ENCODE measurements around the gene PEX16.

Gene PEX16

GRCh38 chr11:45930951-45931570 is 13.4 kb upstream of the PEX16 start:
- no peak for DNase-seq (ENCODE audit: low read depth)

GRCh38 chr11:45930031-45930794 is 12.5 kb upstream of the PEX16 start:
- DNase-seq (ENCODE audit: low read depth): no peak

- DNase-seq (ENCODE audit: low read depth): no peak
These were observed 11.9 kb upstream of the PEX16 start for GRCh38 chr11:45929486-45930030.

GRCh38 chr11:45928535-45929215 is 11.0 kb upstream of the PEX16 start:
- DNase-seq (ENCODE audit: low read depth): no peak

GRCh38 chr11:45927684-45928413 is 10.2 kb upstream of the PEX16 start:
- no peak for DNase-seq (ENCODE audit: low read depth)

GRCh38 chr11:45927332-45927683 is 9.6 kb upstream of the PEX16 start:
- no peak for DNase-seq (ENCODE audit: low read depth)

GRCh38 chr11:45926536-45927331 is 9.1 kb upstream of the PEX16 start:
- no peak for DNase-seq (ENCODE audit: low read depth)

GRCh38 chr11:45926001-45926401 is 8.3 kb upstream of the PEX16 start:
- no peak for DNase-seq (ENCODE audit: low read depth)

- DNase-seq (ENCODE audit: low read depth): no peak
These were observed 7.9 kb upstream of the PEX16 start for GRCh38 chr11:45925550-45925949.

GRCh38 chr11:45924927-45925326 is 7.2 kb upstream of the PEX16 start:
- no peak for DNase-seq (ENCODE audit: low read depth)

- DNase-seq (ENCODE audit: low read depth): no peak
These were observed 6.6 kb upstream of the PEX16 start for GRCh38 chr11:45924036-45924915.

GRCh38 chr11:45922425-45923082 is 4.9 kb upstream of the PEX16 start, which contains the start of gene LARGE2:
Gene LARGE2 (plus strand): TSS chr11:45922656. CDS start chr11:45922883, 227 bp downstream.
- DNase-seq (ENCODE audit: low read depth): no peak

GRCh38 chr11:45921561-45922424 is 4.1 kb upstream of the PEX16 start:
- no peak for DNase-seq (ENCODE audit: low read depth)

- DNase-seq (ENCODE audit: low read depth): no peak
These were observed 3.1 kb upstream of the PEX16 start for GRCh38 chr11:45920531-45921477.

- DNase-seq (ENCODE audit: low read depth): no peak
These were observed 2.3 kb upstream of the PEX16 start for GRCh38 chr11:45919806-45920530.

- no peak for DNase-seq (ENCODE audit: low read depth)
These were observed 1.4 kb upstream of the PEX16 start for GRCh38 chr11:45918962-45919675.
